ENCODE results near the gene TOP3B.

GRCh38 chr22:21949948-21950347 lies 32.6 kb downstream of the TOP3B start:
- no peak for TF ChIP-seq CTCF (IDR thresholded peaks at IDR 0.05)
- TF ChIP-seq POLR2A (IDR thresholded peaks at IDR 0.05) = no peak

All from right lobe of liver (tissue), 4 donors.